ENCODE results near the gene ZFP36L1. TPM values are rescaled to one million over a fixed set of nuclear protein-coding genes. Genes with fewer than 3 reads are reported as not detected.
"Not testable (repeated sequence)": the region's sequence is repeated elsewhere in the genome, so short reads cannot be mapped to it uniquely, and the experiment has no call there.

ZFP36L1 gene
- total RNA-seq, 1 experiment from 2014 or later, result 7.8 TPM

DNA sequence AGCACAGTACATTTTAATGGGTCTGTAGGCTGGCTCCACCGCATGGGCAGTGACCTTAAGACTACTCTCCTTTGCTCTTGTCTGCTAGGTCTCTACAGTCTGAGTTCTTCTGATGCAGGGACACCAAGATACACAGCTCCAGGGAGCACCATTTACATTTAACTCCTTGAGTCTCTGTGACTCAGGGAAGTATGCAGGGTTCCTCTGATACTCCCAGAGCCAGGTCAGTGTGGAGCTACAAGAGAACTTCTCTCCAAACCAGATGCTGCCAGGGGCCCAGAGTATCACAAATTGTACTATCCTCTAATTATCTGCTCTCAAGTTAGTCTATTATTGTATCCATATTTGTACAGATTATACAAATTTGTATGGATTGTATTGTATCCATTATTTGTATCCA is 15.2 kb downstream of the ZFP36L1 start:
- no peak for DNase-seq (ENCODE audit: low read depth, low spot score)
- in situ Hi-C loops (cut with HindIII; ENCODE audit: low pct_unique_long_range_greater_than_20kb, low sequenced_read_pairs), result no loop called here

DNA sequence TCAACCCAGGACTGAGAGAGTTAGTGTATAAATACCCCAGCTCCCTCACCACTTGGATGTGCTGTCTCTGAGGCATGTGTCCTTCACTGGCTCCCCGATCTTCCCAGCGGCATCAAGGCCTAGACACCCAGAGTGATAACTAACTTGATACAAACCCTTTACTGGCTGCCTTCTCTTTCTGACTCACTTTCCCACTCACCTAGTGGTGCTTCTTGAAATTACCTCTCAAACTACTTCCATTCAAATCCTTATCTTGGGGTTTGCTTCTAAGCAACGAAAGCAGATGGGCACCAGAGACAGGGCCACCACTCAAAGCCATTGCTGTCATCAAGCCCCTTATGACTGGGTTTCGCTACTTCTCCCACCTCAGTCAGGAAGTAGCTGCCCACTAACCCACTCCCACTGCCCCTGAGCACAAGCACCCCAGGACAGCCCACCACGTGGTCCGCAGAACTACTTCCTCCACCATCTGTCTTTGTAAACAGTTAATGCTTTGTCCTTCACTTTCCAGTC is 17.2 kb downstream of the ZFP36L1 start:
- DNase-seq (ENCODE audit: low read depth, low spot score), result no peak
- in situ Hi-C loops (cut with HindIII; ENCODE audit: low pct_unique_long_range_greater_than_20kb, low sequenced_read_pairs), result no loop called here

DNA sequence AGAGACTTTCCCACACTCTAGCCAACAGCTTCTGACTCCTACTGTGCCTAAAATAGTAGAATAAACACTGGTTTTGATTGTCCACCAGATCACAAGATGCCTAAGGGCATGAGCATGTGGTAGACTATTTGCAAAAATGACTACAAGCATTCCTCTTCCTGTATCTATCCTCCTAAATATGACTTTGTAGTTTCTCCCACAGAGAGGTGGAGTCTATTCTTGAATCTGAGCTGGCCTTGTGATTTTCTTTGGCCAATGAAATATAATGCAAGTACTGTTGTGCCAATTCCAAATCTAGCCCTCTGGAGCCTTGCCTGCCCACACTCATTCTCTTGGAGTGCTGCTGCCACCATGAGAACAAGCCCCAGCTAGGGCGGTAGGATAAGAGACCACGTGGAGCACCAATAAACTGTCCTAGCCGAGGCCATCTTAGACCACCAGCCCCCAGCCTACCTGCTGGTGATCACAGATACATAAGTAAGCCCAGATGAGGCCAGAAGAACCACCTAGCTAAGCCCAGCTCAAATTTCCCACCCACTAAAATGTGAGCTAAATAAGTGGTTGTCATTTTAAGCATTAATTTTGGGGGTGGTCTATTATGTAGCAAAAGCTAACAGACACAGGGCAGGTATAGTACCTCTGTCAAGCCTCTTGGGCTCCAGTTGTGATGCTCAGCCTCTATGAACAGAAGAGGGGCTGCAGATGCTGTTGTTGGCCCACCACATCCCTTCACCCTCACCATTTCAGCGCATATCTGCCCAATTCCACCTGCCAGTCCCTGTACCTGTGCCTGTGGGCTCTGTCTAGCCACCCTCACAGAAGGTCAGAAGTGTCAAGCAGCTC is 17.9 kb downstream of the ZFP36L1 start:
- in situ Hi-C loops (cut with HindIII; ENCODE audit: low pct_unique_long_range_greater_than_20kb, low sequenced_read_pairs), result no loop called here
- peak; percentile 99 for DNase-seq (ENCODE audit: low read depth, low spot score)

DNA sequence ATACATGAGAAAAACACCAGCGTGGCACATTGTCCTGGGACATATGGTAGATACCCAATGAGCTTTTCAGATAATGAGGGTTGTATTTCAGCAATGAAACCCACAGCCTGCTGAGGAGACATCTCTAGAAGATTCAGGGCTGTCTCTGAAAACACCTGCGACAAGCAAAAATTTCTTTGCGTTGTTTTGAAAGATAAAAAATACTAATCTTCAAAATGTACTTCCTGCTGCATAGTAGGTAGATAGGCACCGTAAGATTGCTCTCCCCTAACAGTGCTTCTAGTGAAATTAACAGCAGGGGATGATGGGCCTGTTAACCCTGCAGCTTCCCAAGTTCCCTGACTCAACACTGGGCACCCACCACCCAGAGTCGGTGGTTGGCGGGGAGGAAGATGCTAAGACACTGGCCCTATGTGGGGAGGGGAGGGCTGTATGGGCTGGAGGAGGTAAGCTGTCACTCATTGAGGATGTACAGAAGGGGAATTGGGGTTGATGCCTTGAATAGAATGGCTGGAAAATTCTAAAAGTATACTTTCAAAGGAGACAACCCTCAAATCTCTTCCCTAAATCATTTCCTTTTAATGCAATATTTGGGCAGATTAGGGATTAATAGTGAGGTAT is 20.0 kb downstream of the ZFP36L1 start:
- DNase-seq (ENCODE audit: low read depth, low spot score), result no peak
- in situ Hi-C loops (cut with HindIII; ENCODE audit: low pct_unique_long_range_greater_than_20kb, low sequenced_read_pairs), result no loop called here

DNA sequence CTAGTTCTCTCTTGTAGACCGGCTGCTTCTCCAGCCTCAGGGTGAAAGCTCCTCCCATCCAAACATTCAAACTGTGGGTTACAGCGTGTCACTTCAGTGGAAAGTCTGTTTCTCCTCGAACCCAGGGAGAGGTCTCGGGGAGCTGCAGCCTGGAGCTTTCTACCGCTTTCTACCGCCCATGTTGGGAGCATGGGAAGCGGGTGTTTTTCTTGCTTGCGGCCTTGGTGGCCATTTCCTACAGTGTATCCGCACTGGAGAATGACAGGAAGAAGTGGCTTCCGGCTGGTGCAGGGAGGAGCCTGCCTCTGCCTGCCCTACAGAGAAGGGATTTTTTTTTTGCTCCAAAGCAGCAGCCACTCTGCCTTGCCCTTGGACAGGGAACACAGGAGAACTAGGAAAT is 21.2 kb downstream of the ZFP36L1 start:
- in situ Hi-C loops (cut with HindIII; ENCODE audit: low pct_unique_long_range_greater_than_20kb, low sequenced_read_pairs), result no loop called here
- no peak for DNase-seq (ENCODE audit: low read depth, low spot score)

DNA sequence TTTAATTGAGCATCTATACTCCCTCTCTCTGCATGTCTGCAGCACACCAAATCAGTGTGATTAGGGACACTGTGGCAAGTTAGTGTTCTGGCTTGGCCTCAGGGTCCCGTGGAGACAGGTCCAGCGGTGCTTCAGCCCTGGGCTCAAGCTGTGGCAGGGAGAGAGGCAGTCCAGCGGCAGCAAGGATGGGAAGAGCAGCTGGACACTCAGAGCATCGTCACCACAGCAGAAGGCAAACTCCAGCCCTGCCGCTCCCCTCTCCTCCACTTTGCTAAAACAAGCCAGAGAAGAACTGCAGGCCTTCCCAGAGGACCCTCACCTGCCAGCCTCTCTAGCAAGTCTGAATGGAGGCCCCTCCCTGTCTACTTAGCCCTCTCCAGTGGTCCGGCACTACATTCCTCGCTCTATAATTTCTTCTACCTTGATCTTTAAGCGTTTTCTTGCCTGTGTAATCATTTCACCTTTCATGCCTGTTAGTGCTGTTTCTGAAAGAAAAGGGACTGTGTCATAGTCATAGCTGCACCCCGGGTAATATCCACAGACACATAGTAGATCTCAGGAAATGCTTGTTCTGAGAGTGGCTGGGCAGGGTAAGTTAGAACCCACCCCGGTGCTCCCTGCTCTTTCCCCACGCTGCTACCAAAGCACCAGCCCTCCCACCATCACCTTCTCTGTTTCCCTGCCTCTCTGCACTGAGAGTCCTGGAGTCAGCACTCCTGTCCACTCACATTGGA is 22.1 kb downstream of the ZFP36L1 start:
- in situ Hi-C loops (cut with HindIII; ENCODE audit: low pct_unique_long_range_greater_than_20kb, low sequenced_read_pairs), result no loop called here
- no peak for DNase-seq (ENCODE audit: low read depth, low spot score)

DNA sequence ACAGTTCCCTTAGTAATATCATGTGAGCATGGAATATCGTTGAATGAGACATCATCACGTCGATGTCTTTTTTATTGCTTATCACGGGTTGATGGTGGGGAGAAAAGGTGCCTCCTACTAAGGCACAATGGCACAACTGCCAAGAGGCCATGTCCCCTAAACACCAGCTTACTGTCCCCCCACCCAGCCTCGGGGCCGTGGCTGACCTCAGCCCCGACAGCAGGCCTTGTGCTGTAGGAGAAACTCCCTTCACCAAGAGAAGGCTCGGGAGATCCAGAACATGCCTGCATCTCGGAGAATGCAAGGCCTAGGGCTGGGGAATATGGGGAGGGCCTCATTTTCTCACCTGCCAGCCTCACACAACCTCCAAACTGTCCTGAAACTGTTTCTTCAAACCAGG is 22.8 kb downstream of the ZFP36L1 start:
- DNase-seq (ENCODE audit: low read depth, low spot score), result no peak
- in situ Hi-C loops (cut with HindIII; ENCODE audit: low pct_unique_long_range_greater_than_20kb, low sequenced_read_pairs), result no loop called here

DNA sequence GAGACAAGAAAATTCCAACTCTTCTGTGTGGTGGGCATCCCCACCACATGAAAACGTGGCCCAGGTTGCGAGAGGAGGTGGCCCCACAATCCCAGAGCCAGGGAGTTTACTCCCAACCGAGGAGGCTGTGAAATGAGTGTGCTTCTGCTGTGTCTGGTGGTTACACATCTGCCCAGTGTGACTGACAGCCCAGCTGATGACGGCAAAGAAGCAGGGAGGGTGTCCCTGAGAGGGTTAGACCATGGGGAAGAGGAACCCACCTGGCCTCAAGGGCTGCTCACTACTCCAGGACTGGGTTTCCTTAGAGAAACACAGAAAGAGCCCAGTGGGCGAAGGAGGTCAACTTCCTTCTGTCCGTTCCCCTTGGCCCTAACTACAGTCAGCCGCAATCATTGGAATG is 24.6 kb downstream of the ZFP36L1 start:
- in situ Hi-C loops (cut with HindIII; ENCODE audit: low pct_unique_long_range_greater_than_20kb, low sequenced_read_pairs), result no loop called here
- DNase-seq (ENCODE audit: low read depth, low spot score), result no peak

DNA sequence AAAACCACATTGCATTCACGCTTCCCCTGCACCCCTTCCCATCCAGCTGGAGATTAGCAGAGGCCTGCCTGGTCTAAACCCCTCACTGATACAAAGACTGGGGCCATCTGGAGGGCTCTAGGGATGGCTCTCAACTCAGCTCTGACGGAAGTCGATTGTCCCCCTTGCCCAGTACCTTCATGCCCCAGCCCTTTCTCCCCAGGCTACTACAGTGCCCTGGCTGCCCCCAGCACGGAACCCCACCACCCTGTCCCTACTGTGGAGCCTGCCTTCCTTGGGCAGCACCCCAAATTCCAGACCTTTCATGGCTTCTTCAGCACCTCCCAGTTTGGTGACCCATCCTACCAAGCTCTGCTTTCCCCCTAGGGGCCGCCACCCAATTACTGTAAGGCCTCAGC is 25.6 kb downstream of the ZFP36L1 start:
- no peak for DNase-seq (ENCODE audit: low read depth, low spot score)
- in situ Hi-C loops (cut with HindIII; ENCODE audit: low pct_unique_long_range_greater_than_20kb, low sequenced_read_pairs), result no loop called here

DNA sequence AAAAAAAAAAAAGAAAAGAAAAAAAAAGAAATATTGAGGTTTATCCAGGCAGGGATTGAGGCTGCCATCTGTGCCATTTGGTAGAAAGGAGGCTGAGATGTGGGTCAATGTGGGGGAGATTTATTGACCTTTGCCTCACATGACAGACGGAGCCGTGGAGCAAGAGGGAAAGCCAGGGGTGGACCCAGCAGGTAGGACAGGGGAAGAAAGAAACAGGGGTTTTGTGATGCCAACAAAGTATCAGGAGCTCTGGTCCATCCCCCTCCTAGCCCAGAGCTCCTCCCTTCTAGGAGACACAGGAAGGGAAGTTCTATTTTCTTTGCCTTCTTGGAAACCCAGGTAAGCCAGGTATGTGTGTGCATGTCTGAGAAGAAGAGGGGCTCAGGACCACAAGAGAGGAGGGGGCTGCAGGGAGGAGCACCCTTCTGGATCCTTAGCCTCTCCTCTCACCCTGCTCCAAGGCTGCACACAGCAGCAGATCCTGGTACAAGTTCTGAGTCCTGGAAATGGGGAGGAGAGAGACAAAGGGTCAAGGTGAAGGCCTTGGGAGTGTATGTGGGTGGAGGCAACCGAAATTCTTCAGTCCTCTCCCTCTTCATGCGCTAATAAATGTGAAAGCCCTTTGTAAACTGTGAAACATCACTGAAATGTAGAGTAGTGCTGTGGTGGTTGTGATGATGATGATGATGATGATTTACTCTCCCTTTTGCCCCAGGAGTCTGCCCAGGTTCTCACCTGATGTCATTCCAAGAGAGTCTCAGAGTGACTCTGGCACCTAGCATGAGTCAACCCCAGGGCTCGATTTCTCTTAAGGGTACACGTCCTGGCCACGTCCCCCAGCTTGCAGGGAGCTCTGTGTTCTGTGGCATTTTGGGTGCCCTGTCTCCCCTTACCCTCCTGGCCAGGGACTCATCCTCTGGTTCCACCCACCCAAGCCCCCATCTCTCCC is 26.3 kb downstream of the ZFP36L1 start:
- no peak for DNase-seq (ENCODE audit: low read depth, low spot score)
- in situ Hi-C loops (cut with HindIII; ENCODE audit: low pct_unique_long_range_greater_than_20kb, low sequenced_read_pairs), result no loop called here

DNA sequence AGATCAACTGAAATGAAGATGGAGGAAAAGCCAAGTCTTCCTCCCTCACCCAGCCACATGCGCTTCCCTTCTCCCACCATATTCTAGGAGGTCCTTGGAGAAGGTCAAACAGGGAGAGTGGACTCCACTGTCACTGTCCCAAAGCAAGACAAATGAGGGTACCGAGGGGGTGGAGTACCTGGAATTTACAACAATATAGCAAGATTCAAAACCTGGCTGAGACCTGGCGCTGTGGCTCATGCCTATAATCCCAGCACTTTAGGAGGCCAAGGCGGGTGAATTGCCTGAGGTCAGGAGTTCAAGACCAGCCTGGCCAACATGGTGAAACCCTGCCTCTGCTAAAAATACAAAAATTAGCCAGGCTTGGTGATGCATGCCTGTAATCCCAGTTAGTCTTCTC is 29.0 kb downstream of the ZFP36L1 start:
- DNase-seq (ENCODE audit: low read depth, low spot score); in situ Hi-C loops (cut with HindIII; ENCODE audit: low pct_unique_long_range_greater_than_20kb, low sequenced_read_pairs): not testable (repeated sequence)

DNA sequence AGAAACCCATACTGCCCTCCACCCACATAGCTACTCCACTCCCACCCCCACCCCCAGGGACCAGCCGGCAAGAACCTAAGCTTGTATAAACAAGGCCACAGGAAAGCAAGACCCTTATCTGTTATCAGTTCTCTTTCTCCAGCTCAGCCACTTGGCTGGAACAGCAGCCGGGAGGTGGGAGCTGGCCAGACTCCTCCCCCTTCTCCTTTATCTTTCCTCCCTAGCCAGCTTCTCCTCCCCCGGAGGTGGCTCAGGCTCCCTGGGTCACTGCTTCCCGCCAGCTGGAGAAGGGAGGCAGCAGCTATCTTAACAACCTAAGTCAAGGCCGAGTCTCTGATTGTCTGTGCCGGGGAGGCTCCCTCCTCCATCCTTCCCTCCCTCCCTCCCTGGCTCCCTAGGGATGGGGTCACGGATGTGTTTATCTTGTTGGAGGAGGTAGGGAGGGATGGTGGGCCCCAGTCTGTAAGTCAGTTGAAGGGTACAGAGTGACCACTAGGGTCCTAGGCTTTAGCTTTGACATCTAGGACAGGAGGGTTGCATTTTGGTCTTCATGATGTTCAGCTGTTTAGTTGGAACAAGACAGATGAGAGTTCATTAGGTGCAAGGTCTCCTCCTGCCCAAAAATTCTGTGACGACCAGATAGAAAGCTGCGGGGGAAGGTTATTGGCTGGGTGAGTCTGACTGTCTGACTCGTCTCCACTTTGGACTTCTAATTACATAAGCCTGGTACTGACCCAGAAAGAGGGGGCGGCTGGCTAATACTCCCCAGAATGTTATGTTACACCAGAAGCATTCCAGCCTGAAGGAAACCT is 29.7 kb downstream of the ZFP36L1 start:
- in situ Hi-C loops (cut with HindIII; ENCODE audit: low pct_unique_long_range_greater_than_20kb, low sequenced_read_pairs), result no loop called here
- no peak for DNase-seq (ENCODE audit: low read depth, low spot score)

DNA sequence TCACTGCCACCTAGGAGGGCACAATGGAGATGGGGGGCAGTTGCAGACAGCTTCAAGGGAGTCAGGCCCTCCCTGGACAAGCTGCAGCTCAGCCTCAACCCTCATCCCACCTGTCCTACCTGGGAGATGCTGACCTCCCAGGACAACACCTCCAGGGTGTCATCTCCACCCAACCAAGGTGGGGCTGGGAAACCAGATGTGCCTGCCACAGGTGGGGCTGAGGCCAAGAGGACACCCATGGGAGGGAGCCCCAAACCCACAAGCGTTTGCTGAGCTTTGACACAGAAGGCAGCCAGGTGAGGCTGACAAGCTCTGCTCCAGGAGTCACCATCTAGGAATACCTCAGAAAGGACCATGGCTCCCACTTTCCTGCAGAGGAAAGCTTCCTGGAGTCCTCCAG is 31.5 kb downstream of the ZFP36L1 start:
- in situ Hi-C loops (cut with HindIII; ENCODE audit: low pct_unique_long_range_greater_than_20kb, low sequenced_read_pairs), result no loop called here
- no peak for DNase-seq (ENCODE audit: low read depth, low spot score)

DNA sequence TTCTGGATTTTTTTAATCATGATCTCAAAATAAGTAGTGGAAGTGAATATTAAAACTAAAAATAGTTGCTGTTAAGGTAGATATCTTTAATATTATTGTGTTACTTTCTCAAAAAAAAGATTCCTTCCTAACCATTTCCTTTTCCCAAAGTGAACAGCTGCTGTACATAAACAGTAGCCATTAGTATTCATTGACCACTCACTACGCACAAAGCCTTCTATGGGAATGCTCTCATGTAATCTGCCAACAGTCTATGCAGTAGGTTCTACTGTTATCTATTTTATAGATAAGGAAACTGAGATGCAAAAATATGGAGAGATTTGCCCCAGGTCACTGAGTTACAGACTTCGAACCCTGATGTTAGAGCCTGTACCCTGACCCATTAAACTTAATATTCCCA is 32.1 kb downstream of the ZFP36L1 start:
- in situ Hi-C loops (cut with HindIII; ENCODE audit: low pct_unique_long_range_greater_than_20kb, low sequenced_read_pairs), result no loop called here
- no peak for DNase-seq (ENCODE audit: low read depth, low spot score)

DNA sequence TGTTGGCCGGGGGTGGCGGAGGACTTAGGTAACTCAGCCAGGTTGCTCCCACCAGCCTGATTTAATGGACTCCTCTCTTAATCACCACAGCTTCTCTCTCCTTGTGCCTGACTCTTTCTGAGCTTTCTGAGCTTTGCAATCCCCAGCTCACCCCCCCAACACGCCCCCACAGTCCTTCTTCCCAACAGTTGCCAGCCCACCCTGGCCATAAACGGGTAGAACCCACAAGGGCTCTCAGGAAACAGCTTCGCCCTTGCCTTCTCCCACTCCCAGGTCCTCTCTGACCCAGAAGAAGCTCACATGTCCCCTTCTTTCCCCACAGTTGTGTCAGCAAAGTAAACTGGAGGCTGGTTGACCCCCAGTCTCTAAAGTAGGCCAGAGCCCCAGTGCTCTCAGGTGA is 32.9 kb downstream of the ZFP36L1 start:
- in situ Hi-C loops (cut with HindIII; ENCODE audit: low pct_unique_long_range_greater_than_20kb, low sequenced_read_pairs), result no loop called here

DNA sequence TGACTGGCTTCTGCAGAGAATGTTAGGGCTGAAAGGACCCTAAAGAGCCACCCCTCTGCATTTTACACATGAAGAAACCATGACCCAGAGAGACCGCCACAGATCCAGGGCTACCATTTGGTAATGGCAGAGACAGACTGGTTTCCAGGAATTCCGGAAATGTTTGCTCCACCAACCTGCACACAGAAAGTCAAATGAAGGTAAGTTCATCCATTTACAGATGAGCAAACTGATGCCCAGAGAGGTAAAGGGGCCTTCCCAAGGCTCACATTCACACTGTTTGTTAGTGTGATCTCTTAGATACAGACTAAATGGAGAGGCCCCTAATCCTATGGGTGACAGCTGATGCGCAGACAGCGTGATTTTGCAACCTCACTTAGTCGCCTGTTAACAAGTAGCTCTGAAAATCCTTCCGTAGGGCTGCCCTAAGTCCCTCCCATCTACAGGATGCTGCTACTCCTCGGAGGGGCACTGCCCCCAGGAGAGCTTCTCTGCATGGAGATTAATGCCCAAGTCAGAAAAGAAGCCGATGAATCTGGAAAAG is 33.8 kb downstream of the ZFP36L1 start:
- DNase-seq (ENCODE audit: low read depth, low spot score), result no peak
- in situ Hi-C loops (cut with HindIII; ENCODE audit: low pct_unique_long_range_greater_than_20kb, low sequenced_read_pairs), result no loop called here

More for the DNA sequence above, 32.9 kb downstream of the ZFP36L1 start:
- DNase-seq (ENCODE audit: low read depth, low spot score), result no peak

Measured in SK-MEL-5 (cell line).